GM19438 (cell line): ENCODE data around the gene SEMA3A.
A peak's percentile ranks its signal among the peaks of the same experiment; 100 is the strongest.

ENCODE experiments used
- ATAC-seq: cut with Tn5 transposase; IDR thresholded peaks from one replicate; pipeline ENCODE4 v1.9.1; 2021; ENCODE audit warnings: low read depth; ENCODE audit not compliant: unreplicated experiment

The SEMA3A gene

DNA sequence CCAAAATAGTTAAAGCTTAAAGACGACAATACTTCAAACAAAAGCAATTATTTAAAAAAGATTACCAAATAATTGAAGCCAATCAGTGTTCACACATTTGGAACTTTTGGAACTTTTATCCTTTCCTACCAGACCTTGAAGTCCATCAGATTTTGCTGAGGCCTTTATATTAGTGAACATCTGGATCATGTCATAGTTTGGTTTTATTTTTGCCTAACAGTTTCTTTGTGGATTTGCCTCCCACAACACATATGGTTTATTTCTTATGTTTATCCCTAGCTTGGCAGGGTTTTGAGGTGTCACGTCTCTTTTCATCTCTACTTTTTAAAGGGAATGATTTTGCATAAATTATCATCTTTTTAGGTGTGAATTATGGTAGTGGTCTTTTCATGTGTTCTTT lies 242.4 kb downstream of the SEMA3A start:
- no peak for ATAC-seq

DNA sequence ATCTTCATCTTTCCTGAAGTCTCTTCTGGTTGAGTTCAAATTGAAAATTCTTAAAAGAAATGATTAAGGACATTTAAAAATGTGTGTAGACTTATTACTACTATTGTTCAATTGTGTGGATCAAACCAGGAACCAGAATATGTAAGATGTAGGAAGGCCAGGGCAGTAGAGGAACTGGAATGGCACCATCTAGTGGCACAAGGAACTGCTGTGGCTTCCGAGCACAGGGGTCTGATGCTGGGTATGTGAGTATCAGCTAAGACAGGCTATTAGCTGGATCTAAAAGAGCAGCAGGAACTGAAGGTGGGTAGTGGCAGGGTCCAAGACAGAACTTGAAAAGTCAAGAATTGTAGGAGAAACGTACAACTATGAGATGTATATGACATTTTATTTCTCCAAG lies 247.3 kb downstream of the SEMA3A start:
- ATAC-seq, result no peak

DNA sequence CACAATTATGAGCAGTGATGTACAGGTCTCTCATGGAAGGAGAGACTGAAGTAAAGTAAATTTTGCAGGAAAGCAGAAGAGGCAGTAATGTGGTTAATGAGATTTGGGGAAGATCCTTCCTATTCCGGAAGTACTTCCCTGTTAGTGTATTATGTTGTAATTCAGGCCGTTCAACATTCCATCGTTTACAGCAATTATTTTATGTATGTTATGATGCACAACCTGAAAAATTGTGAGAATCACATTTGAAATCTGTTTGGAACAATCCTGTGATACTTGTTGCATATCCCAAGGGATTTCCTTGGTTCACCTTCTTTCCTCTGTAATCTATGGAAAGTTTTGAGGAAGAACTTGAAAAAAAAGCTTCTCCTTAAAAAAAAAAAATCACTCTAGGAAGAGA lies 247.8 kb downstream of the SEMA3A start:
- no peak for ATAC-seq

DNA sequence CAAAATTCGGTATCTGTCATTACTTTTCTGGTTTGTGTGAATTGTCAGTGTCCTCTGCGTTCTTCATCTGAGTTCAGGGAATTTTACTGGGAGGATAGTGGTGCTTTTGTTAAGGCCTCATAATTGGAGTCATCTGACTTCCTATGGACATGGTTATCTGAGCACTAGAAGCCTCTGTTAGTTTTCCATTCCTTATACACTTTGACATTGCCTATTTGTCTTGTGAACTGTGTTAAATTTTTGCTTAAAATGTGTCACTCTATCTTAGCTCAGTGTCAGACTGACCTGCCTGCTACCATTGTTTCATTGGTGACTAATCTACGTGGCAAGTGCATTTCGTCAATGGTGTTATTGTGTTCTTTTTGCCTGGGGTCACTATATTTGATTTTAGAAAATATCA lies 253.3 kb downstream of the SEMA3A start:
- ATAC-seq, result no peak

DNA sequence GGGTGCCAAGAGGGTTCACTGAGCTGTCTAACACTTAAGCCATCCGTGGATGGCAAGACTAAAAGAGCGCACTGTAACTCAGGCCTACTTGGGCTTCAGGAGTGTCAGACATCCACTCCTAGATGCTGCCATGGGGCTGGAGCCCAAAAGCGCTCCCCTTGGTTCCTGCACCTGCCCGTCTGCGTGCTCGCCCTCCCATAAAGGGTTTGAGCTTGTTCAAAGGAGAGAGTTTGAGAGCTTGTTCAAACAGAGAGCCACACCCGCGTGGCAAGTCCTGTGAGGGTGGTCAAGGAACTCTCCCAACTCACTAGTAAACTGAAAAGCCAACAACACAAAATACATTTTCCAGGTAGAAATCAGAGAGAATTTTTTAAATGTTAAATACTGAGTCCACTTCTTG lies 256.7 kb downstream of the SEMA3A start:
- no peak for ATAC-seq

DNA sequence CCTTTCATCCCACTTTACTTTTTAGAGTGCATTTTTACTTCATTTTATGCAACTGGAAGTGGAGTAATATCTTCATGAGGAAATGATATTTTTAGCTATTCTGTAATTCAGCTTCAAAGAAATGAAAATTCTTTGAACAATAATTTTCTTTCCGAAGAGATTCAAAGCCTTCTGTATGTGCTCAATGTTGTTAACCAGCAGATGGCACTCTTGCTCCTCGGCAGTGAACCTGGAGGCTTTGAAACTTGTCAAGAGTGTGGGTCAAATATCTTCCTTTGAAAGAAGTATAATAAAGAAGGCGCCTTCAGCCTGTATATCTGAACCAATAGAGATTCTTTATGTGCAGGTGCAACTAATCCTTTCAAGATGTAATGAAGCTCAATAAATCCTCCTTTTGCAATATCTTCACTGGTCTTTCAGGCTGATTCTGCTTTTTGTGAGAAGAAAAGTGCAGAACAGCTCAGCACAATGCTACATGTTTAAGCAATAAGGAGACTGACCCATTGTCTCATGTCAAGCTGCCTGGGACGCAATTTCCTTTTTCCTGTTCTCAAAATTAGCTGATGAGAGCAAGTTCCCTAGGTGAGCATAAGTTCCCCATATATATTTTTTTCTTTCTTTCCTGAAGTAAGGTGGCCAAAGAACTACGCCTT lies 258.4 kb downstream of the SEMA3A start:
- peak; percentile 76 for ATAC-seq

DNA sequence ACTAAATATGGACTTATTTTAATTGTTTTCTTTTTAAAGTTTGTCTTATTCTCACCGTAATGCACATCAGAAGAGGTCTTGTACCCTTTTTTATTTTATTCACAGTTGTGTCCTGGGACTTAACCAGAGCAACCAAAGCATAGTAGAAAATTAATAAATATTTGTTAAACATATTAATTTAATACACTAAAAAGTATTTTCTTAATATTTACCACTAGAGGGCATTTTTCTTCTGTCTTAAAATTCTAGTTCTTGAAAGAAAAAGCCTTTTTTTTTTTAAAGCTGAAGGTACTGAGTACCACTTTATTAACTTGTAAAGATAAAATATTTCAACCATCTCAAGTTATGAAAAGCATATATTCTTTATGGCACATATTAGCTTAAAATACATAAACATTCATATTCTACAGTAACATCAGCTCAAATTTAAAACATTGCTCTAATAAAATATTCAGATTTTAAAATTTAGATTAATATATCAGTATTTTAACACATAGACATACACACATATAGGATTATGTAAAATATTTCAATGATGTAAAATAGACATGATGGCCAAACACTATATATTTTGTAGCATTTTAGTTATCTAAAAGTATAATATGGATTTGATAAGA lies 260.4 kb downstream of the SEMA3A start:
- no peak for ATAC-seq

DNA sequence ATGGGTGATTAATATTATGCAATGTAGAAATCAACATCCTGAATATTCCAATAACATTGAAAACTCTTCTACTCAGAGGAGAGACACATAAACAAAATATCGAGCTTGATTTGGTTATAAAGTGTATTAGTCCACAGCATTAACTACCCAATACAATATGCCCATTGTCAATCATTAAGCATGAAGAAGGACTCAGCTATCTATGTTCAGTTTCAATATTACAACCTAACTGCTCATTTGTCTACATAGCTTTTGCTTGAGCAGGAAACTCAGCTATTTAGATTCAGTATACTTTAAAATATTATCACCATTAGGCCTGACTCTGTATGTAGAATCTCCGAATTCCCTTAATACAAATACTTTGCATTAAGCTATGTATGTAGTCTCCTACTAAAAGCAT lies 262.6 kb downstream of the SEMA3A start:
- ATAC-seq, result no peak

DNA sequence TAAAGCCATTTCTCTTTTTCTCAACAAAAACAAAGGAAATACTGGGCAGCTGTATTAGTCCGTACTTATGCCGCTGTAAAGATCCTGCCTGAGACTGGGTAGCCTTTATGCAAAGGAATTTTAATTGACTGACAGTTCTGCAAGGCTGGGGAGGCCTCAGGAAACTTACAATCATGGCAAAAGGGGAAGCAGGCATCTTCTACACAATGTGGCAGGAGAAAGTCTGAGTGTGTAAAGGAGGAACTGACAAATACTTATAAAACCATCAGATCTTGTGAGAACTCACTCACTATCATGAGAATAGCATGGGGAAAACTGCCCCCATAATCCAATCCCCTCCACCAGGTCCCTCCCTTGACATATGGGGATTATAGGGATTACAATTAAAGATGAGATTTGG lies 264.3 kb downstream of the SEMA3A start:
- ATAC-seq, result no peak

DNA sequence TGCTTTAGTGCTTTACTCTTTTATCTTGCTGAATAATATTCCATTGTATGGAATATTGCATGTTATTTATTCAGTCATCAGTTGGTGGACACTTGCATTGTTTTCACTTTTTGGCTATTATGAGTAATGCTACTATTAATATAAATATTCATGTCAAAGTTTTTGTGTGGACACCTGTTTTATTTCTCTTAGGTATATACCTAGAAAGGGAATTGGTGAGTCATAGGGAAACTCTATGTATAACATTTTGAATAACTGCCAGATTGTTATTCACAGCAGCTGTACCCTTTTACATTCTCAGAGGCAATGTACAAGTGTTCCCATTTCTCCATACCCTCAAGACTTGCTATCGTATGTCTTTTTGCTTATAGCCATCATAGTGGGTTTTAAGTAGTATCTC lies 268.7 kb downstream of the SEMA3A start:
- no peak for ATAC-seq

DNA sequence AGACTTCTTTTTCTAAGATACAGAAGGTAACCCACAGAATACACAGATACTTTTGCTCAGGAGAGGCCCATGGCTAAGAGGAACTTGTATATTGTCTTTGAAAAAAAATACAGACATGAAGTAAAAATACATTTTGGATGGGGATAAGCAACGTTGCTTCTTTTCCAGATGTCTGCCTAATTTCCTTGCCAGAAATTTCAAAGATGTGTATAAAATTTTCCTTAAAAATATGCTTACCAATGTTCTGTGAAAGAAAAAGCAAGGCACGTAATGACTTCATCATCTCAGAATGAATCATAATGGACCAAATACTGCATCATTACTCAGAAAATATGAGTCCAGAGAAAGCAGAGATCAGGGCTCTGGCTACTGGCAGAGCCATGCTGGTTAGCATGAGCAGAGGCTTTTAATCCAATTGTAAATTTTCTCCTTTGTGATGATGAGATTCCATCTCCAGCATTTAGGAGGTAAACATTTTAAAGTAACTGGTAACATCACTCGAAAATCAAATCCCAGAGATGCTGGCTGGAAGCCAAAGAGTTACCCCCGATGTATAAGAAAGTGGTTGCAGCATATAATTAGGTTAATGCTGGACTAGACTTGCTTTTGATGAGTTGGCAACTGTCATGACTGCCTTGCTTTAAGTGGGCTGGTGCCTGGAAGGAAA lies 272.5 kb downstream of the SEMA3A start:
- ATAC-seq, result no peak

DNA sequence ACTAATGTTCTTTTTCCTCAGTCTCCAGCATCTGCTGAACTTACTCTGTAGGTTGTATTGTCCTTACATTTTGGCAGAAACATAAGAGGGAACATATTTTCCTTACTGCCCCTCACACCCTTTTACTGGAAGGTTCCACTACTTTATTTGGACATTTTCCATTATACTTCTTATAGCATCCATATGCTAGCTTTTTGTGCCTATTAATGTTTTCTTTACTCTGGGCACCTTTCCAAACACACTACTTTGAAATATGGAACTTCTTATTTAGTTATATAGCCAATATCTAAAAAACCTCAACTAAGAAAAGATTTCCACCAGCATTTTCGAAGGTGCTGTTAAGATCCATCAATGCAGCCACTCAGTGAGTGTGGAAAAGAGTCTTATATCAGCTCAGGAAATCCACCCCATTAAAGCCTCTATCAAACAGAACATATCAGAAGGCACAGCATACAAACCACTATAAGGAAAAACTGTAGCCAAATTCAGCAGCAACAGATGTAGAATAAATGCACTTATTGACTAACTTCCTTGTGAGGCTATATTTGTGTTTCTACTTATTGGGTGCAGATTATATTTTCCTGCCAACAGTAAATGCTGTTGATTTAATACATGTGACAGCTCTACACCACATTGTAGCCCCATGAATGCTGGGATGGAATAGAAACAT lies 273.2 kb downstream of the SEMA3A start:
- ATAC-seq, result no peak

DNA sequence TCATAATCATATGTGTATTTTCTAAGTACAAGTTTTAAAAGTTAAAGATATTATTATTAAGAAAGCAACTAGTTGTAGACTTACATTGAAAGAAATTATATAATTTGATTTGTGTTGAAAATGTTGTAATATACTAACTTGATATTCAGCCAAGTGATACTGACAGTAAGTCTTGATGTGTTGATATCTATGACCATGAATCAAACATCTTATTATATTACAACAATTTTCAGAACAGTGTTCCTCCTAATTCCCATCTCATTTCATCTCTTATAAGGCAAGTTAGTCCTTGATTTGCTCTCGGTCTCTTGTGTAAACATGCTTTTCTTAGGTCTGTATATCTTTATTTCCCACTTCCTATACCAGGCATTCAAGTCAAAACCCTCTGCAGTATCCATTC lies 276.4 kb downstream of the SEMA3A start:
- ATAC-seq, result no peak

DNA sequence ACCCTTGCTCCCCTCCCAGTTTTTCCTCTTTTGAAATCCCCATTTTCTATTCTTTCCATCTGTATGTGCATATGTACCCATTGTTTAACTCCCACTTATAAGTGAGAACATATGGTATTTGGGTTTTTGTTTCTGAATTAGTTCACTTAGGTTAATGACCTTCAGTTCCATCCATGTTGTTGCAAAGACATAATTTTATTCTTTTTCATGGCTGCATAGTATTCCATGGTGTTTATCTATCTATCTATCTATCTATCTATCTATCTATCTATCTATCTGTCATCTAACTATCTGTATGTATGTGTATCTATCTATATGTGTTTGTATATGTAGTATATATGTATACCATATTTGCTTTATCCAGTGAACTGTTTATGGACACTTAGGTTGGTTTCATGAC lies 281.4 kb downstream of the SEMA3A start:
- no peak for ATAC-seq

DNA sequence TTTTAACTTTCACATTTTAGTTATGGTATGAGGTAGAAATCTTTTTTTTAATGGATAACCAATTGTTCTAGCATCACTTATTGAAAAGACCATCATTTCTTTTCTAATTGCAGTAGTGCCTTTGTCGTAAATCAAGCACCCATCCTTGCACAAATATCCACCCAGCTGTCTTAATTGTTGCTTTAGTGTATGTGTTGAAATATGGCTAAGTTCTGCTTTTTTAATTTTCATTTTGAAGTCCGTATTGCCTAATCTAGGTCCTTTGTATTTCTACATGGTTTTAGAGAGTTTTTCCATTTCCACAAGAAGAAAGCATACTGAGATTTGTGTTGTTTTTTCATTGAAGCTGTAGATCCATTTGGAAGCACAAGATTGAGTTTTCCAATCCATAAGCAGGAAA lies 286.1 kb downstream of the SEMA3A start:
- no peak for ATAC-seq
